SH-SY5Y (cell line): ENCODE results near the gene EEPD1.

Experiments used
- GATA2 ChIP-seq: IDR thresholded peaks from 2 replicates; pipeline ENCODE4 v1.6.1; 2011; ENCODE audit warnings: mild to moderate bottlenecking, low read depth, low read length
- GATA3 ChIP-seq: IDR thresholded peaks from 2 replicates; pipeline ENCODE4 v1.6.1; 2011; ENCODE audit warnings: low read depth, mild to moderate bottlenecking, low read length, moderate library complexity

GRCh38 chr7:36296284-36296683, 143.2 kb downstream of the EEPD1 start:
- TF ChIP-seq GATA2 = no peak
- no peak for TF ChIP-seq GATA3
